Measurements from ENCODE around the gene ZNF764. TPM values are rescaled to one million over a fixed set of nuclear protein-coding genes. Genes with fewer than 3 reads are reported as not detected.

Gene ZNF764
- total RNA-seq, 2 donors from 2014 or later: 9.0 to 11.1 TPM

- no peaks in the 10 kb centered on the region for H3K27me3 ChIP-seq
- peaks cover 11% of the 10 kb centered on the region for H3K4me1 ChIP-seq
- no peaks in the 10 kb centered on the region for H3K36me3 ChIP-seq
- H3K4me3 ChIP-seq: no peak overlapping the region
- peak; percentile 50 for DNase-seq
- H3K9me3 ChIP-seq: no peaks in the 10 kb centered on the region
- intact Hi-C loops (cut with DNase I): no loop called here
- TF ChIP-seq CTCF (IDR thresholded peaks at IDR 0.05): no peak
- no peak overlapping the region for H3K27ac ChIP-seq
- peak overlapping the region in 1 of 2 donors; percentile 66 for H3K9ac ChIP-seq (ENCODE audit: low read depth in 2 of 2, low read length in 2 of 2)
Observed at GRCh38 chr16:30556125-30556473, 2.1 kb downstream of the ZNF764 start.

- H3K4me1 ChIP-seq: peaks cover 11% of the 10 kb centered on the region
- H3K27ac ChIP-seq: no peak overlapping the region
- H3K9ac ChIP-seq (ENCODE audit: low read depth in 2 of 2, low read length in 2 of 2): peak overlapping the region in 1 of 2 donors; percentile 66
- H3K4me3 ChIP-seq: no peak overlapping the region
- no peaks in the 10 kb centered on the region for H3K27me3 ChIP-seq
- intact Hi-C loops (cut with DNase I): no loop called here
- H3K9me3 ChIP-seq: no peaks in the 10 kb centered on the region
- no peak for DNase-seq
- TF ChIP-seq CTCF (IDR thresholded peaks at IDR 0.05): no peak
- no peaks in the 10 kb centered on the region for H3K36me3 ChIP-seq
Observed at GRCh38 chr16:30555315-30556124, 2.7 kb downstream of the ZNF764 start.

GRCh38 chr16:30554557-30555314 lies 3.4 kb downstream of the ZNF764 start:
- peaks cover 11% of the 10 kb centered on the region for H3K4me1 ChIP-seq
- intact Hi-C loops (cut with DNase I): no loop called here

GRCh38 chr16:30553393-30553899 lies 4.7 kb downstream of the ZNF764 start:
- no peak overlapping the region for H3K27ac ChIP-seq

More at GRCh38 chr16:30554557-30555314, 3.4 kb downstream of the ZNF764 start:
- TF ChIP-seq CTCF (IDR thresholded peaks at IDR 0.05): no peak
- Histone ChIP-seq H3K4me3 (no peak overlapping the region), H3K9ac (ENCODE audit: low read depth in 2 of 2, low read length in 2 of 2) (no peak overlapping the region), H3K9me3 (no peaks in the 10 kb centered on the region), H3K27ac (no peak overlapping the region), H3K27me3 (no peaks in the 10 kb centered on the region), H3K36me3 (no peaks in the 10 kb centered on the region)
- no peak for DNase-seq

More at GRCh38 chr16:30553393-30553899, 4.7 kb downstream of the ZNF764 start:
- intact Hi-C loops (cut with DNase I): no loop called here
- Histone ChIP-seq H3K9ac (ENCODE audit: low read depth in 2 of 2, low read length in 2 of 2) (no peak overlapping the region), H3K9me3 (no peaks in the 10 kb centered on the region), H3K36me3 (no peaks in the 10 kb centered on the region), H3K4me3 (no peak overlapping the region), H3K4me1 (peaks cover 7% of the 10 kb centered on the region), H3K27me3 (no peaks in the 10 kb centered on the region)
- DNase-seq: no peak
- no peak for TF ChIP-seq CTCF (IDR thresholded peaks at IDR 0.05)
